ENCODE data around the gene LNPK.
"Not testable (repeated sequence)": the region's sequence is repeated elsewhere in the genome, so short reads cannot be mapped to it uniquely, and the experiment has no call there.

Gene LNPK

GRCh38 chr2:175895957-175896356 lies 106.1 kb downstream of the LNPK start:
- not testable (repeated sequence) for DNase-seq

DNA sequence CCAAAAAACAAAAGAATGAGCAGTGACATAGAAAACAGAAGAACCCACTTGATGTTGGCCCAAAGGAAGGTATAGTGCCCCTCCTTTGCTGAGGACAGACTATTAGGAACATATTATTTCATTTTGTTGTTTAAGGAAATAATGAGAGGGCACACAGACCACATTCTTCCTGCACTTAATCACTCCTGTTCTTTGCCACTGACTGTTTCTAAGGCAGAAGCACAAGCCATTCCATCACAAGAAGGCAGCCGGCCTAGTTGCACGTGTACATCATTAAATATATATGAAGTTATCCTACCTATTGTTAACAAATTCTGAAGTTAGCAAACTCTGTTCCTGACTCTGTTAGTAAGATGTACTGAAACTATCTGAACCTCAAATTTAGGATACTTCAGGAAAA lies 110.0 kb downstream of the LNPK start:
- no peak for DNase-seq

DNA sequence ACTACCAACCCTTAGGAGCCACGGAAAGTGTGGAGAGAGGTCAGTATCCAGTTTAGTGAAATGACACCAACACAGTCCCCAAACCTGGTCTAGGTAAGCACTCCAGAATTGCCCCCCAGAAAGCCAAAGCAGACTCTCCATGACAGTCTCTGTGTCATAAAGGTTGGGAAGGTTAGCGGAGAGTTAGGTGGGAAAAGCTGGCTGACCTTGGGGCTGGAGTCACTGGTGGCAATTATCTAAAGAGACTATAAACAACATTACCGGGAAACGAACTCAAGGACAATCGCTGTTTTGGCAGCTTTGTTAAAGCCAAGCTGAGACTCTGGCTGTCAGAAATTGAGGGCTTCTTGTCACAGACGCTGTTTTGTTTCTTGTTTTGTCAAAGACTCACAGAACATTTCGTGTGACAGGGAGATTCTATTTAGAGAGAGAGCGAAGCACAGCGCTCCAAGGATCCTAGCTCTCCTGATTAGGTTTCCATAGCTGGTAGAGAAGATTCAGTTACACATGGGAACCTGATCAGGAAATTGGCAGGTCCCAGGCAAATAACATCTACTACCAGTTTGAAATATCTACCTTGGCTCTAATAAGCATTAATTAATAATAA lies 111.3 kb downstream of the LNPK start:
- no peak for DNase-seq

DNA sequence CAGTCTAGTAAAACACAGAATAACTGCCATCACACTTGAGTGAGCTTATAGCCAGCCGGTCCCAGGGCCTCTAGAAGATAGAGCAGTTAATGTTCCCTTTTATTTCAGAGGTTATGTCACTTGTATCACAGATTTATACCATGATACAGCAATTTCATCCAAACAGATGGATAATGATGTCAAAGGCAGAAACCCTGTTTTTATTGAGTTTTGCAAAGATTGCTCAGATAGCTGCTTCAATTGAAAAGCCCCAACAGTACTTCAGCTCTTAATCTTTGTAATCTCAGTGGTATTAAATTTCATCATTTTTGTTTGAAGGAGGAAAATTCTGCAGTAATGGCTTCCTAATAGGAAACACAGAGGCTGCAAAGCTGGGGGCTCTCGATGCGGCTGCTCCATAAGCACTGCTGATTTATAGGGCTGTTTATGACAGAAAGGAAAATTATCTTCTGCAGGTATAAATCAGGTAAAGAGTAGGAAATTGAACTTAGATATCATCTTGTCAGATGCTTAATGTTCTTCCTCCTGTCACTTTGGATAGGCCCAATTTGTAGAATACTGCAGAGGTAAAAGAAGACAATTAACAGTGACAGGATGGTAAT lies 112.3 kb downstream of the LNPK start:
- DNase-seq = no peak

GRCh38 chr2:175887776-175888175 lies 114.3 kb downstream of the LNPK start:
- DNase-seq = no peak

GRCh38 chr2:175884697-175885393 lies 117.2 kb downstream of the LNPK start:
- DNase-seq = no peak

DNA sequence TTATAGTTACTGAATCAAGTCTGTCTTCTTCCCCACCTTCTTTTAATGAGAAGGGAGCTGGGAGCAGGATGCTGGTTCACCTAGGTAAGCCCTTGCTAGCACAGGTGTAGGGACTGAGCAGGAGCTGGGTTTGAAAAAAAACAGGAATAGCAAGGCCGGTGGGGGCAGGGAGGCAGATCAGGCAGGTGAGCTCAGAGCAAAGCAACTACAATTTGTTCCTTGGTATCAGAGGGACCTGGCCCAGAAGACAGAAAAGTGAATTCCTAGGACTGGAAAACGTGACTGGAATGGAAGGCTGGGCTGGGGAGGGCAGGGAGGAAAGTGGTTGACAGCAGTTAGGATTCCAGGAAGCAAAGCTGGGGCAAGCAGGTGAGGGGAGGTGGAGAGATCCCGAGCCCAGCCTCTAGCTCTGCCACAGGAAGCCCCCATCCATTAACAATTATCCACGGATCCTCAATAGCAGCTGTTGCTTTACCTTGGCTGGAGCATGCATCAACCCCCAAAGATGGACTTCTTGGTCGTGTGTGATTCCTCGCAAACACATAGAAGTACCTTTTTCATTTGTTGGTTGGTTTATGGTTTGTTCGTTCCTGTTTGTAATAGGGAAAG lies 118.4 kb downstream of the LNPK start:
- DNase-seq = no peak

DNA sequence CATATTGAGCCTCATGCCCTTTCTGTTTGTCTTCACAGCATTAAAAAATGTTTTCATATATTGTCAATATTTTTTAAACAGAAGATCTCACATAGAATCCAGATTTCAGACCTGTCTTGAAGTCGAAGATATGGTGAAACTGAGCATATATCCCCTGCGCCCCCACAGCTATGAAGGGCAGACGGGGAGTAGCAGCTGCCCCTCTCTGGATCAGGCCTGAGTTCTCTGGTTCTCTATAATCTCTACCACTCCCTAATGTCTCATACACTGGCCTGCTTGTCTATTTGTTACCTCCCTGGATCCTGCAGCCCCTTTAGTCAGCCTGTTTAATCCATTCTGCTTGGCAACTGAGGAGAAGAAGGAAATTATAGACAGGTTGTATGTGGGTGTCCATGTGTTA lies 122.4 kb downstream of the LNPK start:
- no peak for DNase-seq

- no peak for DNase-seq
These were observed 124.1 kb downstream of the LNPK start for GRCh38 chr2:175877845-175878544.

- DNase-seq = no peak
These were observed 127.8 kb downstream of the LNPK start for GRCh38 chr2:175874291-175874690.

Data from inflammatory macrophage treated with lipopolysaccharide for 4 hours (primary cell).